ENCODE data around the gene PLA2G10.
"Not testable (repeated sequence)": the region's sequence is repeated elsewhere in the genome, so short reads cannot be mapped to it uniquely, and the experiment has no call there.

Gene PLA2G10

DNA sequence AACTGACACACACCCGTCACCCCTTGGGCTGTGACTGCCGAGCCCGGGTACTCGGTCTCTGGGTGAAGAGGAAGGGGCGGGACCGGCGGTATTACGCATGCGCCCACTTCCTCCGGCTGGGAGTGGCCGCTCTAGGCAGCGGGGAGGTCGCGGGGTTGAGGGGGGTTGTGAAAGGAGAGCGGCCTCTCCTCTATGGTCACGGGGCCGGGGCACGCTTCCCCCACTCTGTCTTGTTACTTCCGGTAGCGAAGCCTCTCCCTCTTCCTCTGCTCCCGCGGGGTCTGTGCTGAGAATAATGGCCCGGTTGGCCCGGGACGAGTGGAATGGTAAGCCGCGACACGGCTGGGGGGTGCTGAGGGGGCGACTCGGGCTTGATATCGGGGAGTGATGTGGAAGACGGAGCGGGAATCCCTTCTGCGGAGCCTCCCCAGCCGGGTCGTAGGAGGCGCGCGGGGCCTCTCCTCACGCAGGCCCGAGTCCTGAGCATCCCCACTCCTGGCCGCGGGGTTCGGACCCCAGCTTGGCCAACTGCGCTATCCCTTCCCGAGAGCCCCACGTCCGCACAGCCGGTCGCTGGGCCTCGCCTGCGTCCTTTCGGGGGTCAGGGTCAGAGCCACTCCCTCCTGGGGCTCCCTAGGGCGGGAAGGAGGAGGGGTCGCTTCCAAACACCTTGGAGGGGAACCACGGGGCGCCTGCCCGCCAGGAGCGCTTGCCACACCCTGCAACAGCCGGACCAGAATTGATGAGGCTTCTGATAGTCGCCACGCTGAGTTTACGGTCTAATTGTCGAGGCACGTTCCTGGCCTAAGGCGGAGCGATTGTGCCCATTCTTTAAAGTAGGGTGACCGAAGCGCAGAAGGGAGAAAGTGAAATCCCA, 61.2 kb downstream of the PLA2G10 start, which contains the start of gene BFAR:
TSS of gene BFAR (plus strand) at position 259 of the 877 bp plus-strand sequence. CDS start 11,396 bp downstream, outside the sequence.
- peak; percentile 98 for DNase-seq (ENCODE audit: low spot score)
- peak within 1 kb of the TSS; percentile 93 for H3K27ac ChIP-seq
- POLR2A ChIA-PET (ENCODE audit: low non-redundant PET), result no interaction called here
- CTCF ChIA-PET, result interaction anchor here (0.7 kb wide), 2 partner anchors 15 to 349 kb away, joined by 3 to 4 read pairs; no protein-coding TSS in a partner anchor
- TF ChIP-seq, protein P1, sequence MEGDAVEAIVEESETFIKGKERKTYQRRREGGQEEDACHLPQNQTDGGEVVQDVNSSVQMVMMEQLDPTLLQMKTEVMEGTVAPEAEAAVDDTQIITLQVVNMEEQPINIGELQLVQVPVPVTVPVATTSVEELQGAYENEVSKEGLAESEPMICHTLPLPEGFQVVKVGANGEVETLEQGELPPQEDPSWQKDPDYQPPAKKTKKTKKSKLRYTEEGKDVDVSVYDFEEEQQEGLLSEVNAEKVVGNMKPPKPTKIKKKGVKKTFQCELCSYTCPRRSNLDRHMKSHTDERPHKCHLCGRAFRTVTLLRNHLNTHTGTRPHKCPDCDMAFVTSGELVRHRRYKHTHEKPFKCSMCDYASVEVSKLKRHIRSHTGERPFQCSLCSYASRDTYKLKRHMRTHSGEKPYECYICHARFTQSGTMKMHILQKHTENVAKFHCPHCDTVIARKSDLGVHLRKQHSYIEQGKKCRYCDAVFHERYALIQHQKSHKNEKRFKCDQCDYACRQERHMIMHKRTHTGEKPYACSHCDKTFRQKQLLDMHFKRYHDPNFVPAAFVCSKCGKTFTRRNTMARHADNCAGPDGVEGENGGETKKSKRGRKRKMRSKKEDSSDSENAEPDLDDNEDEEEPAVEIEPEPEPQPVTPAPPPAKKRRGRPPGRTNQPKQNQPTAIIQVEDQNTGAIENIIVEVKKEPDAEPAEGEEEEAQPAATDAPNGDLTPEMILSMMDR (conservative IDR thresholded peaks at IDR 0.05; ENCODE audit: low read depth), result no peak

DNA sequence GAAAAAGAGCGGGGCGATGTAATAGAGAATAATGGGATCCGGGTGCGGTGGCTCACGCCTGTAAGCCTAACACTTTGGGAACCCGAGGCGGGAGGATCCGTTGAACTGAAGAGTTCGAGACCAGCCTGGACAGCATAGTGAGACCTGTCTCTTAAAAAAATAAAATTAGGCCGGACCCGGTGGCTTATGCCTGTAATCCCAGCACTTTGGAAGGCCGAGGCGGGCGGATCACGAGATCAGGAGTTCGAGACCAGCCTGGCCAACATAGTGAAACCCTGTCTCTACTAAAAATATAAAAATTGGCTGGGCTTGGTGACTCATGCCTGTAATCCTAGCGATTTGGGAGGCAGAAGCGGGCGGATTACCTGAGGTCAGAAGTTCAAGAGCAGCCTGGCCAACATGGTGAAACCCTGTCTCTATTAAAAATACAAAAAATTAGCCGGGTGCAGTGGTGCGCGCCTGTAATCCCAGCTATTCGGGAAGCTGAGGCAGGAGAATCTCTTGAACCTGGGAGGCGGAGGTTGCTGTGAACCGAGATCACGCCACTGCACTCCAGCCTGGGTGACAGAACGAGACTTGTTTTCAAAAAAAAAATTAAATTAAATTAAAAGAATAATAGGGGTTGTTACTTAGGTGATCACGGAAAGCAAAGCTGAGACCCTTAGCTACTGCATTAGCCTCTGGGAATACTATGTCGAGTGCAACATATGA, 63.3 kb downstream of the PLA2G10 start:
- POLR2A ChIA-PET (ENCODE audit: low non-redundant PET), result interaction anchor here (0.7 kb wide), 1 partner anchor 11 kb away, joined by 8 read pairs; no protein-coding TSS in a partner anchor
- peak overlapping the region; percentile 93 for H3K27ac ChIP-seq
- CTCF ChIA-PET; DNase-seq (ENCODE audit: low spot score): not testable (repeated sequence)

DNA sequence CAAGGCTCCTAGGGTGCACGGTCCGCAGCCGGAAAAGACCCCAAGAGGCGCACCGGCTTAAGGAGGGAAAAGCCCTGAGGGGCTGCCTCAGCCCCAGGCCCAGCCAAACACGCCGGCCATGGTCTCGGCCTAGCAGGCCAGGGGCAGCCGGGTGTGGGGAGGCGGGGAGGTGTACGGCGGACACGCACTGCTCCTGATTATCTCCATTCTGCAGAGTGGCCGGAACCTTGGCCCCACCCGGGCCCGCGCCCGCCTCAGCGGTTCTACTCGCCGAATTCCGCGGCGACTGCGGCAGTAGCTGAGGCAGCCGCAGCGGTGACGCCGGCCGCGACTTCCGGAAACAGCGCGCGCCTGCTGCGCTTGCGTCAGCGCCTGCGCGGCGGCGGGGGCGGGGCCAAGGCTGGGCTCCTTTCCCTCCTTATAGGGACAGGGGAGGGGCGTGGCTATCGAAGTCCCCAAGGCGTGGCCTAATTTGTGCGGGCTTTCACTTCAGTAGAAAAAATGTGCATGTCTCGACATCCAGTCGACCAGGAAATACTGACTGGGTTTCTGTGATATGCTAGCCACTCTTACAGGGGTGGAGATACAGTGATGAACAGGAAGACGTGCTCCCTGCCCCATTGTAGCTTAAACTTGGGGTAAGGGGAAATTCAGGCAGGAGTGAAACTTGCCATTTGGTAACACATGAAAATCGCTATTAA, 64.0 kb downstream of the PLA2G10 start, which contains the start of gene PARN:
TSS of gene PARN (minus strand) at position 342 of the 701 bp plus-strand sequence. CDS start at position 207, 135 bp downstream.
- peak within 1 kb of the TSS; percentile 93 for H3K27ac ChIP-seq
- ChIA-PET CTCF (no interaction called here), POLR2A (ENCODE audit: low non-redundant PET) (interaction anchor here (0.7 kb wide), 1 partner anchor 10 kb away, joined by 8 read pairs; no protein-coding TSS in a partner anchor)
- TF ChIP-seq, protein P1 (conservative IDR thresholded peaks at IDR 0.05; ENCODE audit: low read depth), result no peak
- peak; percentile 98 for DNase-seq (ENCODE audit: low spot score)

DNA sequence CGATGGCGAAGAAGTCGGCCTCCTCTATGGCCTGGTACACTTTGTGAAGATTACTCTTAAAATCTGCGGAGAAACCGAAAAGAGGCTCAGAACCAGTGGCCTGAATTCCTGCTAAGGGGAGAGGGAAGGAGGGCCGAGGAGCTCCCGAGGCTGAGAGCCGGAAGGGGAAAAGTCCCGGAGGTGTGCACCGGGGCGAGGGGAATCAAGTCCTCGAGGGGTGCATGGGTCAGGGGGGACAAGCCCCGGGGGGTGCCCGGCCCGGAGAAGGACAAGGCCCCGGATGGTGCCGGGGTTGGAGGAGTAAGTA, 64.5 kb downstream of the PLA2G10 start:
- peak; percentile 20 for DNase-seq (ENCODE audit: low spot score)
- POLR2A ChIA-PET (ENCODE audit: low non-redundant PET), result no interaction called here
- CTCF ChIA-PET, result interaction anchor here (0.6 kb wide), 1 partner anchor 81 kb away, joined by 4 read pairs; no protein-coding TSS in a partner anchor
- H3K27ac ChIP-seq, result peak overlapping the region; percentile 93
- TF ChIP-seq, protein P1 (conservative IDR thresholded peaks at IDR 0.05; ENCODE audit: low read depth), result no peak

DNA sequence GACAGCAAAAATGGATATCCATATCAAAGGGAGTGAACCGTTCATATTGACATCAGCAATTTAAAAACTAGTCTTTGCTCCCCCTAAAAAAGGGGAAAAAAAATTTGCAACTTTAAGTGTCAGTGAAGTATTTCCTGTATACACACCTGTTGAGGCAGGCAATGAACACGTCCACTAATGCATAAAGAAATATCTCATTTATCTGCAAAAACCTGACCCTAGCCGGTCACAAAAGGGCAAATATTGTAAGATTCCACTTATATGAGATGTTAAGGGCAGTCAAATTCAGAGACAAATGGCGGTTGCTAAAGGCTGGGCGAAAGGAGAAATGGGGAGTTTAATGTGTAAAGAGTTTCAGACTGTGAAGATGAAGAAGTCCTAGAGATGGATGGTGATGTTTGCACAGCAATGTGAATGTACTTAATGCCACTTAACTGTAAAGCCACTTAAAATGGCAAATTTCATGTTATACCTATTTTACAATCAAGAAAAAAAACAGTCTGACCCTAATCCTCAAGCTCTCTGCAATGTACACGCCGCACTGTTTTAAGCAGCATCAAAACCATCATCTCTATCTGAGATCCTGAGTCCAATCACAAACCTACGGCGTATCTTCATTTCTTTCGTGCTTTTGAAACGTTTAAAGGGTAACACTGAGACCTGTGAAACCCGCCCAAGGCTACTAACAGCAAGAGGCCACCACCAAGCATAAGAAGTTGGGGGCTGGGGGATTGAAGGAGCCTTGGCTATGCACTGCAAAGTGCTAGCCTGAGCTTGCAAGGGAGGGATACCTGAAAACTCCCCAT, 65.1 kb downstream of the PLA2G10 start:
- peak; percentile 5 for DNase-seq (ENCODE audit: low spot score)
- peak overlapping the region; percentile 93 for H3K27ac ChIP-seq
- TF ChIP-seq, protein P1 (conservative IDR thresholded peaks at IDR 0.05; ENCODE audit: low read depth), result no peak
- CTCF ChIA-PET, result interaction anchor here (0.6 kb wide), 1 partner anchor 81 kb away, joined by 4 read pairs; no protein-coding TSS in a partner anchor
- POLR2A ChIA-PET (ENCODE audit: low non-redundant PET), result interaction anchor here (0.6 kb wide), 1 partner anchor 39 kb away, joined by 5 read pairs; no protein-coding TSS in a partner anchor

DNA sequence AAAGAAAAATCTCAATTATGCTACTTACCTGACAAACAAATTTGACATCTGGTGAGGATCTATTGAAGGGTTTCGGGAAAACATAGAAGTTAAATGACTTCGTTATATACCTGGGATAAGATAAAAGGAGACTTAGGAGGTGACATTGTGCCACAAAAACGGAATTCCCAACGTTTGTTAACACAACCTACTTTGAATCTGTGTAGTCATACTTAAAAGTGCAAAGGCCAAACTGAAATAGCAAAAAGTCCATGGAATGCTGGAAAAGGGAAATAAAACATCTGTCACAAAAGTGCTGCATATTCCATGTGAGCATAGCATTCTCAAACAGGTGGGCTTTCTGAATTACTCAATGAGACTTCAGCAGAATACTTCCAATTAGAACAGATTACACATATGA, 67.0 kb downstream of the PLA2G10 start:
- no peak for DNase-seq (ENCODE audit: low spot score)
- ChIA-PET POLR2A (ENCODE audit: low non-redundant PET) (no interaction called here), CTCF (no interaction called here)
- no peak overlapping the region for H3K27ac ChIP-seq
- TF ChIP-seq, protein P1 (conservative IDR thresholded peaks at IDR 0.05; ENCODE audit: low read depth), result no peak

Measured in RWPE1 (cell line).